ENCODE data around the gene MYL9.

Gene MYL9

GRCh38 chr20:36591281-36591680 lies 50.0 kb downstream of the MYL9 start:
- Histone ChIP-seq H3K27ac (ENCODE audit: low read depth, low read length) (peak overlapping the region; percentile 71), H3K27me3 (ENCODE audit: control insufficient read depth, insufficient read depth, low read length) (no peaks in the 10 kb centered on the region)

GRCh38 chr20:36591854-36592641 lies 50.7 kb downstream of the MYL9 start:
- Histone ChIP-seq H3K27me3 (ENCODE audit: control insufficient read depth, insufficient read depth, low read length) (no peaks in the 10 kb centered on the region), H3K36me3 (ENCODE audit: control insufficient read depth, insufficient read depth, low read length) (peaks cover 42% of the 10 kb centered on the region), H3K9me3 (ENCODE audit: control insufficient read depth, insufficient read depth, low read length) (no peaks in the 10 kb centered on the region), H3K9ac (ENCODE audit: low read depth, low read length) (no peak overlapping the region), H3K27ac (ENCODE audit: low read depth, low read length) (peak overlapping the region; percentile 71), H3K4me1 (ENCODE audit: control insufficient read depth, insufficient read depth, low read length) (peaks cover 11% of the 10 kb centered on the region), H3K4me3 (ENCODE audit: low read depth, low read length) (no peak overlapping the region)

More at GRCh38 chr20:36591281-36591680, 50.0 kb downstream of the MYL9 start:
- H3K4me3 ChIP-seq (ENCODE audit: low read depth, low read length) = no peak overlapping the region
- peaks cover 46% of the 10 kb centered on the region for H3K36me3 ChIP-seq (ENCODE audit: control insufficient read depth, insufficient read depth, low read length)
- peaks cover 18% of the 10 kb centered on the region for H3K4me1 ChIP-seq (ENCODE audit: control insufficient read depth, insufficient read depth, low read length)
- no peak overlapping the region for H3K9ac ChIP-seq (ENCODE audit: low read depth, low read length)
- no peaks in the 10 kb centered on the region for H3K9me3 ChIP-seq (ENCODE audit: control insufficient read depth, insufficient read depth, low read length)

- H3K36me3 ChIP-seq (ENCODE audit: control insufficient read depth, insufficient read depth, low read length) = peaks cover 37% of the 10 kb centered on the region
- no peak overlapping the region for H3K4me3 ChIP-seq (ENCODE audit: low read depth, low read length)
- no peak overlapping the region for H3K27ac ChIP-seq (ENCODE audit: low read depth, low read length)
- no peaks in the 10 kb centered on the region for H3K9me3 ChIP-seq (ENCODE audit: control insufficient read depth, insufficient read depth, low read length)
- H3K27me3 ChIP-seq (ENCODE audit: control insufficient read depth, insufficient read depth, low read length) = no peaks in the 10 kb centered on the region
- no peak overlapping the region for H3K9ac ChIP-seq (ENCODE audit: low read depth, low read length)
- peaks cover 16% of the 10 kb centered on the region for H3K4me1 ChIP-seq (ENCODE audit: control insufficient read depth, insufficient read depth, low read length)
Measured at GRCh38 chr20:36593347-36593929, 52.1 kb downstream of the MYL9 start.

GRCh38 chr20:36599912-36600345 lies 58.6 kb downstream of the MYL9 start:
- Histone ChIP-seq H3K27ac (ENCODE audit: low read depth, low read length) (no peak overlapping the region), H3K4me1 (ENCODE audit: control insufficient read depth, insufficient read depth, low read length) (peaks cover 18% of the 10 kb centered on the region), H3K27me3 (ENCODE audit: control insufficient read depth, insufficient read depth, low read length) (no peaks in the 10 kb centered on the region), H3K9me3 (ENCODE audit: control insufficient read depth, insufficient read depth, low read length) (no peaks in the 10 kb centered on the region), H3K4me3 (ENCODE audit: low read depth, low read length) (no peak overlapping the region), H3K36me3 (ENCODE audit: control insufficient read depth, insufficient read depth, low read length) (no peaks in the 10 kb centered on the region), H3K9ac (ENCODE audit: low read depth, low read length) (no peak overlapping the region)

All from HUES48 (cell line).